HL-60 (cell line): ENCODE results near the gene MFAP3L.

ENCODE experiments used
- DNase-seq, 2 experiments: peaks; one replicate each; pipeline ENCODE4 v3.0.0-alpha.2; 2010 to 2020; ENCODE audit warnings: low read depth in 1 of 2, low spot score in 1 of 2
- H3K27ac ChIP-seq: fragments of 250-450 bp; sonication (Bioruptor Pico); replicated peaks from 2 replicates; pipeline ENCODE4 v1.5.1; 2020; ENCODE audit warnings: mild to moderate bottlenecking, moderate library complexity
- H3K27me3 ChIP-seq: fragments of 250-450 bp; sonication (Bioruptor Pico); 2 replicates; pipeline ENCODE4 v1.5.1; 2021; ENCODE audit warnings: mild to moderate bottlenecking, moderate library complexity; ENCODE audit not compliant: insufficient read depth, poor library complexity, severe bottlenecking
- H3K4me3 ChIP-seq: replicated peaks from 2 replicates; pipeline ENCODE4 v1.5.1; 2011; ENCODE audit warnings: mild to moderate bottlenecking, control low read depth, low read length; ENCODE audit not compliant: insufficient read depth
- GABPA ChIP-seq: IDR thresholded peaks from 2 replicates; pipeline ENCODE4 v1.6.1; 2012; ENCODE audit warnings: low read depth
- POLR2AphosphoS5 ChIP-seq: IDR thresholded peaks from 2 replicates; pipeline ENCODE4 v1.6.1; 2012; ENCODE audit warnings: low read depth
- REST ChIP-seq: IDR thresholded peaks from 2 replicates; pipeline ENCODE4 v1.6.1; 2012; ENCODE audit warnings: low read depth; ENCODE audit not compliant: insufficient replicate concordance
- SPI1 ChIP-seq: IDR thresholded peaks from 2 replicates; pipeline ENCODE4 v1.6.1; 2012; ENCODE audit warnings: low read depth, mild to moderate bottlenecking, borderline replicate concordance
- TF ChIP-seq, protein P1 (sequence below): IDR thresholded peaks from one replicate; pipeline ENCODE4 v1.5.1; 2011; ENCODE audit warnings: low read length, control low read depth, inconsistent platforms; ENCODE audit not compliant: insufficient read depth

MFAP3L gene

GRCh38 chr4:170012629-170012958 lies 13.6 kb downstream of the MFAP3L start:
- Histone ChIP-seq H3K27me3 (no peaks in the 10 kb centered on the region), H3K27ac (no peak overlapping the region), H3K4me3 (no peak overlapping the region)
- TF ChIP-seq GABPA (no peak), REST (no peak), SPI1 (no peak)
- DNase-seq: no peak

DNA sequence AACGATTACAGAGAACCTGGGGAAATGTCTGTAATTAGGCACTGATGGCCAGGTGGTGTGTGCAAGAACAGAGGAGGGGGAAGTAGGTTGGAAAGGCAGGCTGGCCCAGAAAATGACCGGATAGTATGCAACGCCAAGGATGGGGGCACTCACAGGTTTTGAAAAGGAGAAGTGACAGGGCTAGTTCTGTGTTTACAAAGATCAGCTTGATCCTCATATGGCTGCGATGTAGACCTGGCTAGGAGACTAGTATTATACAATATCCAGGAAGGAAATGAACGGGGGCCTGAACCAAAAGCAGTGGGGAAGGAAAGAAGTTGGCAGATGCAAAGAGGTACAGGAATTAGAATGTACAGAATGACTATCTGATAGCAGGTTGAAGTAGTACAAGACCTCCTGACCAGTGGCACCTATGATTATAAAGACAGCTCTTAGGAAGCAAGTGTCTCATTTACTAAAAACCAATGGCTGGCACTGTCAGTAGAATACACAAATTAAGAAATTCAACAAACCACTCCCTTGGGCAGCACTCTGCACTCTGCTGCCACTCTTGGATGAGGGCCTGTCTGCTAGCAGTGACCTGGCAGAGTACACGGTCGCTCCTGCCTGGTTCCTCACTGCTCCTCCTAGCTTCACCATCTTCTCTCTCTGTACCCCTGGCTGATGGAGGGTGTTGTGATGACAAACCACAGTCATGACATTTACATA lies 14.1 kb downstream of the MFAP3L start:
- no peak overlapping the region for H3K4me3 ChIP-seq
- TF ChIP-seq GABPA (no peak), REST (no peak), SPI1 (peak; percentile 87)
- H3K27ac ChIP-seq: no peak overlapping the region
- no peaks in the 10 kb centered on the region for H3K27me3 ChIP-seq
- peak in 1 of 2 experiments; percentile 64 for DNase-seq

GRCh38 chr4:170009291-170009690 lies 16.9 kb downstream of the MFAP3L start:
- H3K27me3 ChIP-seq: no peaks in the 10 kb centered on the region
- DNase-seq: no peak
- TF ChIP-seq, protein P1, sequence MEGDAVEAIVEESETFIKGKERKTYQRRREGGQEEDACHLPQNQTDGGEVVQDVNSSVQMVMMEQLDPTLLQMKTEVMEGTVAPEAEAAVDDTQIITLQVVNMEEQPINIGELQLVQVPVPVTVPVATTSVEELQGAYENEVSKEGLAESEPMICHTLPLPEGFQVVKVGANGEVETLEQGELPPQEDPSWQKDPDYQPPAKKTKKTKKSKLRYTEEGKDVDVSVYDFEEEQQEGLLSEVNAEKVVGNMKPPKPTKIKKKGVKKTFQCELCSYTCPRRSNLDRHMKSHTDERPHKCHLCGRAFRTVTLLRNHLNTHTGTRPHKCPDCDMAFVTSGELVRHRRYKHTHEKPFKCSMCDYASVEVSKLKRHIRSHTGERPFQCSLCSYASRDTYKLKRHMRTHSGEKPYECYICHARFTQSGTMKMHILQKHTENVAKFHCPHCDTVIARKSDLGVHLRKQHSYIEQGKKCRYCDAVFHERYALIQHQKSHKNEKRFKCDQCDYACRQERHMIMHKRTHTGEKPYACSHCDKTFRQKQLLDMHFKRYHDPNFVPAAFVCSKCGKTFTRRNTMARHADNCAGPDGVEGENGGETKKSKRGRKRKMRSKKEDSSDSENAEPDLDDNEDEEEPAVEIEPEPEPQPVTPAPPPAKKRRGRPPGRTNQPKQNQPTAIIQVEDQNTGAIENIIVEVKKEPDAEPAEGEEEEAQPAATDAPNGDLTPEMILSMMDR: no peak
- no peak for TF ChIP-seq SPI1
- TF ChIP-seq GABPA: no peak
- no peak for TF ChIP-seq REST
- no peak for TF ChIP-seq POLR2AphosphoS5
- H3K4me3 ChIP-seq: no peak overlapping the region
- H3K27ac ChIP-seq: no peak overlapping the region

GRCh38 chr4:170008801-170009200 lies 17.4 kb downstream of the MFAP3L start:
- Histone ChIP-seq H3K27ac (no peak overlapping the region), H3K4me3 (no peak overlapping the region), H3K27me3 (no peaks in the 10 kb centered on the region)
- TF ChIP-seq, protein P1: no peak
- TF ChIP-seq SPI1 (no peak), GABPA (no peak), REST (no peak), POLR2AphosphoS5 (no peak)
- DNase-seq: no peak
